ENCODE results near the gene RAD9A.

RAD9A gene

GRCh38 chr11:67375320-67376055, 16.3 kb upstream of the RAD9A start:
- no peak for DNase-seq

GRCh38 chr11:67376063-67376820, 15.5 kb upstream of the RAD9A start:
- DNase-seq = no peak

GRCh38 chr11:67376873-67377808, 14.6 kb upstream of the RAD9A start:
- DNase-seq = no peak

- no peak for DNase-seq
These were observed 13.2 kb upstream of the RAD9A start for GRCh38 chr11:67378544-67378943.

- DNase-seq = no peak
These were observed 12.4 kb upstream of the RAD9A start for GRCh38 chr11:67379061-67380058.

- DNase-seq = no peak
These were observed 10.4 kb upstream of the RAD9A start for GRCh38 chr11:67381244-67381972.

- peak; percentile 44 for DNase-seq
These were observed 9.3 kb upstream of the RAD9A start for GRCh38 chr11:67382276-67383136.

- DNase-seq = no peak
These were observed 6.9 kb upstream of the RAD9A start for GRCh38 chr11:67384851-67385366.

- DNase-seq = no peak
These were observed 4.7 kb upstream of the RAD9A start for GRCh38 chr11:67387069-67387468.

- DNase-seq = no peak
These were observed 4.3 kb upstream of the RAD9A start for GRCh38 chr11:67387518-67387917.

- DNase-seq = peak; percentile 27
These were observed 2.3 kb upstream of the RAD9A start for GRCh38 chr11:67389477-67389876.

GRCh38 chr11:67390947-67391303, 861 bp upstream of the RAD9A start:
- DNase-seq = no peak

- no peak for DNase-seq
These were observed 463 bp downstream of the RAD9A start for GRCh38 chr11:67392183-67392715.

GRCh38 chr11:67393437-67393836, 1.7 kb downstream of the RAD9A start:
- no peak for DNase-seq

- no peak for DNase-seq
These were observed 2.2 kb downstream of the RAD9A start for GRCh38 chr11:67393990-67394389.

GRCh38 chr11:67395555-67396258, 3.9 kb downstream of the RAD9A start:
- no peak for DNase-seq

- no peak for DNase-seq
These were observed 4.4 kb downstream of the RAD9A start for GRCh38 chr11:67396259-67396581.

- DNase-seq = no peak
These were observed 5.0 kb downstream of the RAD9A start for GRCh38 chr11:67396587-67397389.
